BE2C (cell line): Measurements from ENCODE around the gene EYS.

Experiments
- DNase-seq: peaks from one replicate; pipeline ENCODE4 v3.0.0-alpha.2; 2020
- H3K27me3 ChIP-seq: fragments of 250-450 bp; sonication (Bioruptor Pico); 2 replicates; pipeline ENCODE4 v1.5.1; 2020; ENCODE audit warnings: mild to moderate bottlenecking
- H3K36me3 ChIP-seq: fragments of 250-450 bp; sonication (Bioruptor Pico); 2 replicates; pipeline ENCODE4 v1.5.1; 2020; ENCODE audit warnings: mild to moderate bottlenecking
- H3K4me1 ChIP-seq: fragments of 250-450 bp; sonication (Bioruptor Pico); 2 replicates; pipeline ENCODE4 v1.5.1; 2020
- H3K4me3 ChIP-seq: 2 replicates; pipeline ENCODE4 v1.5.1; 2011; ENCODE audit warnings: low read depth, low read length
- H3K9me3 ChIP-seq: fragments of 250-450 bp; sonication (Bioruptor Pico); 2 replicates; pipeline ENCODE4 v1.5.1; 2020
- TF ChIP-seq, protein P1 (sequence below): IDR thresholded peaks from 2 replicates; pipeline ENCODE4 v1.5.1; 2012; ENCODE audit warnings: mild to moderate bottlenecking, low read depth, low read length

Gene EYS

DNA sequence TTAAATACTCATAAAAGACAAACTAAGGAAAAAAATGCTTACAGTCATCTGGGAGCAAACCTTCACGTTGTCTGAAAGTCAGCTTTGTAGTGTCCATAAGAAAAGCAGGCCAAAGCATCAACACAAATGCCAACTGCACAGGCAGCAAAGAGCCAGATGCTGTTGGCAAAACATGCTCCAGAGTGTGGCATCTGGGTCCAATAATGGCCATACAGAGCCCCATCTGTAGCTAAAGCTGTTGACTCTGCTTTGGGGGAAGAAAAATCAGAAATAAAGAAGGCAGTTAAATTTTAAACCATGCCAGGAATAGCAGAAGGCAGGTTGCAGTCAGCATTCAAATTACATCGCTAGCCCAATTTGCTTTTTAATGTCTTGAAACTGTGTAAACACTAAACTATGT is 776.3 kb downstream of the EYS start:
- Histone ChIP-seq H3K36me3 (no peaks in the 10 kb centered on the region), H3K4me1 (no peaks in the 10 kb centered on the region), H3K4me3 (no peak overlapping the region), H3K9me3 (no peaks in the 10 kb centered on the region), H3K27me3 (no peaks in the 10 kb centered on the region)
- DNase-seq, result peak; percentile 9
- TF ChIP-seq, protein P1, sequence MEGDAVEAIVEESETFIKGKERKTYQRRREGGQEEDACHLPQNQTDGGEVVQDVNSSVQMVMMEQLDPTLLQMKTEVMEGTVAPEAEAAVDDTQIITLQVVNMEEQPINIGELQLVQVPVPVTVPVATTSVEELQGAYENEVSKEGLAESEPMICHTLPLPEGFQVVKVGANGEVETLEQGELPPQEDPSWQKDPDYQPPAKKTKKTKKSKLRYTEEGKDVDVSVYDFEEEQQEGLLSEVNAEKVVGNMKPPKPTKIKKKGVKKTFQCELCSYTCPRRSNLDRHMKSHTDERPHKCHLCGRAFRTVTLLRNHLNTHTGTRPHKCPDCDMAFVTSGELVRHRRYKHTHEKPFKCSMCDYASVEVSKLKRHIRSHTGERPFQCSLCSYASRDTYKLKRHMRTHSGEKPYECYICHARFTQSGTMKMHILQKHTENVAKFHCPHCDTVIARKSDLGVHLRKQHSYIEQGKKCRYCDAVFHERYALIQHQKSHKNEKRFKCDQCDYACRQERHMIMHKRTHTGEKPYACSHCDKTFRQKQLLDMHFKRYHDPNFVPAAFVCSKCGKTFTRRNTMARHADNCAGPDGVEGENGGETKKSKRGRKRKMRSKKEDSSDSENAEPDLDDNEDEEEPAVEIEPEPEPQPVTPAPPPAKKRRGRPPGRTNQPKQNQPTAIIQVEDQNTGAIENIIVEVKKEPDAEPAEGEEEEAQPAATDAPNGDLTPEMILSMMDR, result no peak

DNA sequence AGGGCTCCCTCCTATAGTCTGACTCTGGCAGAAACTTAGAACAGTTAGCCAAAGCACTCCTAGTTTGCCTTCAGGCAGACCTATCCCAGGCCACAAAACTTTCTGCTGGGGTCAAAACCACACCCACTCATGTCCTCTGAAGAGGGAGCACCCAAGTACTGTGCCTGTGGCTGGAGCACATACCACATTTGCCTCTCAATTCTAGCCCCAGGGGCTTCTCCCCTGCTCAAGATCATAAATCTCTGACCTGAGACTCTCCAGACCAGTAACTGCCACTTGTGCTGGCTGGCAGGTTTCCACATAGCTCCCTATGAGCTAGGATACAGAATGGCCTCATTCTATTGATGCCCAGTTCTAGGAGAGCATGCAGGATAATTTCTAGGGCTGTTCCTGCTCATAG is 781.0 kb downstream of the EYS start:
- no peaks in the 10 kb centered on the region for H3K36me3 ChIP-seq
- TF ChIP-seq, protein P1, result no peak
- H3K4me3 ChIP-seq, result no peak overlapping the region

DNA sequence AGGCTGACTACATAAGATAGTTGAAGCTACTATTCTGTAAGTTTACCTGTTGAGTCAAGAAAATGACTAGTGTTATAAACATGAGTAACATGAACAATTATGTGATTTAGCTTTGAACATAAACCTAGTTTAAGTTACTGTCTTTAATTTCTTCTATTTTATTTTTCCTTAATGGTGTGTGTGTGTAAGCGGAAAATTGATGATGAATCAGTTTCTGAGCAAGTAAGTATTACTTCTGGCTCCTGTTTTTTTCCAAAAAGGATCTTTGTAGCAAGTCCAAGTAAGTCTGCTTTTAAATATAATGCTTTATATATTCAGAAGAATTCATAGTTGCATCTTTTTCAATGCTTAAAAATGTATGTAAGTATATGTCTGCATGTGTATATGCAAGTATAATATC is 786.8 kb downstream of the EYS start:
- TF ChIP-seq, protein P1, result no peak
- no peaks in the 10 kb centered on the region for H3K27me3 ChIP-seq
- DNase-seq, result no peak
- H3K9me3 ChIP-seq, result no peaks in the 10 kb centered on the region
- H3K4me1 ChIP-seq, result no peaks in the 10 kb centered on the region
- no peaks in the 10 kb centered on the region for H3K36me3 ChIP-seq
- H3K4me3 ChIP-seq, result no peak overlapping the region

More for the DNA sequence above, 781.0 kb downstream of the EYS start:
- no peaks in the 10 kb centered on the region for H3K4me1 ChIP-seq
- H3K9me3 ChIP-seq, result no peaks in the 10 kb centered on the region
- H3K27me3 ChIP-seq, result no peaks in the 10 kb centered on the region
- DNase-seq, result peak; percentile 21

DNA sequence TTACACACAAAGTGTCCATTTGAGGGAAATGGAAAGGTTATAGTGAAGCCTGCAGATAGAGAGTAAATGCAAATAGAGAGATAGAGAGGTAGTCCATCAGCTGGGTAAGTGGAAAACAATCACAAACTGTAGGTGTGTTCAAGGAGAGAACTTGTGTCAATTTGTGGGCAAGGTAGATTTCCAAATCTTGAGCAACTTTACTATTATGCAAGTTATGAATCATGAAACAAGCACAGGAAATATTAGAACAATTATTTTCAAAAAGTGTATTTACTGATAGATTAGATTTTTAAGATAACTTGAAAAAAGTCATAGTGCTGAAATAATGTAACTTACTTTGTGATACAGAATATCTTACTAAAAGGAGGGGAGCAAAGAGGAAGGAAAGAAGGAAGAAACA is 792.9 kb downstream of the EYS start:
- Histone ChIP-seq H3K27me3 (no peaks in the 10 kb centered on the region), H3K4me1 (no peaks in the 10 kb centered on the region), H3K9me3 (no peaks in the 10 kb centered on the region), H3K4me3 (no peak overlapping the region), H3K36me3 (no peaks in the 10 kb centered on the region)
- no peak for DNase-seq
- TF ChIP-seq, protein P1, result no peak

DNA sequence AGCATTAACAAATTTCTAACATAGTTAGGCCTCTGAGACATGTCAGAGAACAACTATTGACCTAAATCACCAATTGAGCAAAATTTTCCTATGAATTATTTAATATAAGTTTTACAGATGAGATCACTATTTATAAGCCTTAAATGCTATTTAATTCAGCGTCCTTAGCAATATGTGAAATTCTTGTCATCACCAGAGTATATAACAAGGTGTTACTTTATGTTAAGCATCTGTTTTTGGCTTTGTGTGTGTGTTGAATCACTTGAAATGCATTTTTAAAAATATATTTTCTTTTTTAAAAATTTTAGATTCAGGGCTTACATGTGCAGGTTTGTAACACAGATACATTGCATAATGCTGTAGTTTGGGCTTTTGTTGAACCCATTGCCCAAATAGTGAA is 794.1 kb downstream of the EYS start:
- DNase-seq, result no peak

DNA sequence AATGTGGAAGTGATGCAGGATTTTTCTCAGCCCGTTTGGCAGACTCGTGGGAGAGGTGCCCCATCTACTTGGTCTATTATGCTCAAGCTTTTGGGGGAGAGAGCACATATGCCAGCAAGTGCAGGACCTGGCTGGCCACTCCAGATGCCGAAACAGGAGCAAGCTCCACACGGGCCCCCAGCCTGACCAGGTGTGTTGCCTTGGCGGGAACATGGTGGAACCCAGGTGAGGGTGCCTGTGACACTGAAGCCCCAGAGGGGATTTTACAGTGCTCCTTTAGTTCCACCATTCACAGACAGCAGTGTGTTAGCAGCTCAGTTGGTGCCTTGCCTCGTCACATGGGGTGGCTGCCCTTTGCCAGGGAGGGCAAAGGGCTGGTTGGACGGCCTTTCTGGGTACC is 798.9 kb downstream of the EYS start:
- no peak overlapping the region for H3K4me3 ChIP-seq
- H3K4me1 ChIP-seq, result no peaks in the 10 kb centered on the region
- no peaks in the 10 kb centered on the region for H3K27me3 ChIP-seq
- H3K9me3 ChIP-seq, result no peaks in the 10 kb centered on the region
- TF ChIP-seq, protein P1, result no peak
- H3K36me3 ChIP-seq, result no peaks in the 10 kb centered on the region
- no peak for DNase-seq

More for the DNA sequence above, 794.1 kb downstream of the EYS start:
- Histone ChIP-seq H3K36me3 (no peaks in the 10 kb centered on the region), H3K9me3 (no peaks in the 10 kb centered on the region), H3K4me3 (no peak overlapping the region), H3K4me1 (no peaks in the 10 kb centered on the region), H3K27me3 (no peaks in the 10 kb centered on the region)
- TF ChIP-seq, protein P1, result no peak
